SK-N-MC (cell line): ENCODE results near the gene POC1A.

Experiments used
- DNase-seq: peaks from one replicate; pipeline ENCODE4 v3.0.0-alpha.2; 2011; ENCODE audit warnings: low read depth, low spot score
- H3K27ac ChIP-seq: fragments of 200-600 bp; sonication (generic); 2 replicates; pipeline ENCODE4 v1.5.1; 2016; ENCODE audit warnings: mixed run types
- H3K36me3 ChIP-seq: fragments of 200-600 bp; sonication (generic); 2 replicates; pipeline ENCODE4 v1.6.1; 2017; ENCODE audit warnings: antibody characterized with exemption, low read length, mixed read lengths; ENCODE audit not compliant: insufficient read depth
- H3K4me3 ChIP-seq: fragments of 200-600 bp; sonication (generic); 2 replicates; pipeline ENCODE4 v1.5.1; 2016
- H3K9ac ChIP-seq: fragments of 200-600 bp; sonication (generic); 2 replicates; pipeline ENCODE4 v1.8.0; 2017; ENCODE audit warnings: mixed run types, mixed read lengths; ENCODE audit not compliant: insufficient read length
- H3K9me3 ChIP-seq: fragments of 200-600 bp; sonication (generic); 2 replicates; pipeline ENCODE4 v1.6.1; 2017; ENCODE audit warnings: low read depth, mild to moderate bottlenecking, antibody characterized with exemption, low read length, moderate library complexity, mixed read lengths
- EZH2 ChIP-seq: fragments of 200-600 bp; sonication (generic); IDR thresholded peaks from one replicate; pipeline ENCODE4 v1.6.1; 2017; ENCODE audit warnings: antibody characterized with exemption
- FOXP2 ChIP-seq: optimal IDR thresholded peaks from 2 replicates; pipeline ENCODE3; 2011; ENCODE audit warnings: mild to moderate bottlenecking, moderate library complexity; ENCODE audit not compliant: insufficient read depth; ENCODE audit errors: extremely low read length, control extremely low read depth
- POLR2AphosphoS5 ChIP-seq: IDR thresholded peaks from 2 replicates; pipeline ENCODE4 v1.6.1; 2012; ENCODE audit warnings: mild to moderate bottlenecking, low read depth, low read length, borderline replicate concordance

The POC1A gene

DNA sequence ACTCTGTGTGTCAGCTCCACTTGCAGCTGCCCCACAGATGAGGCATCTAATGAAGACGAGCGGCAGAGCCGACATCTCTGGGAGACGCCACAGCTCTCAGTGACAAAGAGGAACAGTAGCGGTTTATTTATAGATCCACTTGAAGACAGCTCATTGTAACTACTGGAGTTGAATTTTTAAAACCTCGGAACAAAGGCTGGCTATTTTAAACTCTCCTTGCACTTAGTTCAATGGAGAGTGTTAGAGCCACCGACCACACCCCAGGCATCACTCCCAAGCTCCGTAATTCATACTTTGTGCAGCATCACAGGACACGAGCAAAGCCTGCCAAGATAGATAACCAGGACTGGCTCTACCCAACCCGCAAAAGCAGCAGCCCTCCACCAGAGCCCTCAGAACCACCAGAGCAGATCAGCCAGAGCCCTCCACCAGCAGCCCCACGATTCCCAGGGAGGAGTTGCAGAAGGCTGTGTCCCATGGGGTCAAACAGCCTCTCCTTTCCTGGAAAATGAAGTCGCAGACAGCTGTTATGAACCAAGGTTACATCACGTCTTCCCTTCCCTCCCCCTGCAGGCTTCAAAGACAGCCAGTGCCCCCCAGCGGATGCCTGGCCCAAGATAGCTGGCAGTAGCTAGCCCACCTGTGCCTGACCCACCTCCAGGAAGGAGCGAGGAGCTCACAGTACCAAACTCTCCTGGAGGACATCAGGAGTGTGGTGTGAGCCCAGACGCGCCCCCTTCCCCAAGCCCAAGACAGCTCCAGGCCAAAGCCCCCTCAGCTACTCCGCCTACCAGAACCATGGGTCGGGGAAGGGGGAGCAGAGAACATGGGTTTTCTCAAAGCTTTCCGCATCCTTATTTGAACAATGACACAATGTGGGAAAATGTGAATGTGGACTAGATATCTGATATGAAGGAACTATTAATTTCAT is 45.7 kb downstream of the POC1A start:
- no peak overlapping the region for H3K27ac ChIP-seq
- DNase-seq = no peak
- TF ChIP-seq POLR2AphosphoS5 (no peak), FOXP2 (no peak), EZH2 (no peak)
- no peak overlapping the region for H3K9ac ChIP-seq
- no peaks in the 10 kb centered on the region for H3K9me3 ChIP-seq
- H3K36me3 ChIP-seq = no peaks in the 10 kb centered on the region
- no peak overlapping the region for H3K4me3 ChIP-seq

DNA sequence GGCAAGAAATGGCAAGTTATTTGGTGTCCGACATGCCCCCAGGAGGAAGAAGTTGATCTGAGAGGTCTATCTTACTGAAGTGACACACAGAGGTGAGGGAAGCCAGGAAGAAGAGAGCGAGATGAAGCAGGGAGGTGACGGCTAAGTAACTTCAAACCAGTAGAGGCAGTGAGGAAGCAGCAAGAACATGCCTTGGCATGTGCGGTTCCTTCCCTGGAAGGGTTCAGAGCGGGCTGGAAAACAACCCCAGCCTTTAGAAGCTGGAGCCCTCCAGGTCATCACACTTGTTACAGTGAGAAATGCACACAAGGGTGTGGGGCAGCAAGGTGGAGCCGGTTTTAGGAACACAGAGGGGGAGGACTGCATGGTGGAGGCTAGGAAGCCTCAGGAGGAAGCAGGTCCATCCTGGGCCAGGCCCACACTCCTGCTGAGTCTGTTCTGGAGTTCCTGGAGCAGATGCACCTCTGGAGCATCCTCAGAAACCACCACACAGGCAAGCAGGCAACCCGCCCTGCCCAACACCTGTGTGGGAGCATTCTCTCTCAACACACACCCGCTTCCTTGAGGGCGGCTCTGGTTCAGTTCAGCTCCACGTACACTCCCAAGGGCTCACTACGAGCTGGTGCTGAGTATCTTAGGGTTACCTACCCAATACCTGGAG is 47.1 kb downstream of the POC1A start:
- Histone ChIP-seq H3K27ac (no peak overlapping the region), H3K9me3 (no peaks in the 10 kb centered on the region), H3K9ac (no peak overlapping the region), H3K36me3 (peaks cover 6% of the 10 kb centered on the region; the same call in 1 of the 2 replicates), H3K4me3 (no peak overlapping the region)
- no peak for TF ChIP-seq FOXP2
- no peak for TF ChIP-seq POLR2AphosphoS5
- no peak for TF ChIP-seq EZH2
- no peak for DNase-seq

GRCh38 chr3:52104684-52105640 is 49.3 kb downstream of the POC1A start:
- H3K9me3 ChIP-seq = no peaks in the 10 kb centered on the region
- no peak overlapping the region for H3K4me3 ChIP-seq
- no peak for TF ChIP-seq EZH2
- no peak for TF ChIP-seq POLR2AphosphoS5
- no peak for TF ChIP-seq FOXP2
- H3K27ac ChIP-seq = no peak overlapping the region
- no peak overlapping the region for H3K9ac ChIP-seq
- no peak for DNase-seq
- peaks cover 6% of the 10 kb centered on the region; the same call in 1 of the 2 replicates for H3K36me3 ChIP-seq

DNA sequence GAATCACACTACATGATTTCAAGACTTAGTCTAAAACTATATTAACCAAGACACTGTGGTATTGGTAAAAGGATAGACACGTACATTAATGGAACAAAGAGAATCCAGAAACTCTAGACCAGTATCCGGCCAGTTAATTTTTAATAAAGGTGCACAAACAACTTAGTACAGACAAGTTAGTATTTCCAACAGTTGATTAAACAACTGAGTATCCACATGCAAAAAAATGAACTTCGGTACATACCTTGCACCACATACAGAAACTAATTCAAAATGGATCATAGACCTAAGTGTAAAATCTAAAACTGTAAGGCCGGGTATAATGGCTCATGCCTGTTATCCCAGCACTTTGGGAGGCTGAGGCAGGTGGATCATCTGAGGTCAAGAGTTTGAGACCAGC is 51.3 kb downstream of the POC1A start:
- Histone ChIP-seq H3K9me3 (no peaks in the 10 kb centered on the region), H3K36me3 (peaks cover 6% of the 10 kb centered on the region; the same call in 1 of the 2 replicates), H3K27ac (no peak overlapping the region), H3K9ac (no peak overlapping the region), H3K4me3 (no peak overlapping the region)
- TF ChIP-seq EZH2 = no peak
- no peak for TF ChIP-seq FOXP2
- TF ChIP-seq POLR2AphosphoS5 = no peak
- no peak for DNase-seq

DNA sequence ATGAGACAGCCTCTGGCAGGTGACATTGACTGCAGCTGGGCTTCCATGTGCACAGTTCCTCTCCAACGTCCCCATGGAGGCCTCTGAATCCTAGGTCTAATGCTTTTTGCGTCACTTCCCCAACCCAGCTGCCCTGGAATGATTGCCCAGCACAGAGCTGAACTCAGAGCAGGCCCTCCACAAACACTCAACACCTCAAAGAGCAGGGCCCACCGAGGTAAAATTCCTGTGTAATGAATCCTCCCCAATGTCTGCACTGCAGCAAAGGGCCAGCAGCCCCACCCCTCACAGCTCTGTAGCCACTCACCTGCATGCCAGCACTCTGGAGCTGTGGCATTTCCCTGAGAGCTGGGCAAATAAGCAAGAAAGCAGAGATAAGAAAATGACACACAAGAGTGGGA is 55.2 kb downstream of the POC1A start:
- no peaks in the 10 kb centered on the region for H3K9me3 ChIP-seq
- TF ChIP-seq POLR2AphosphoS5 = no peak
- TF ChIP-seq FOXP2 = no peak
- no peak for TF ChIP-seq EZH2
- H3K9ac ChIP-seq = no peak overlapping the region
- H3K36me3 ChIP-seq = peaks cover 6% of the 10 kb centered on the region; the same call in 1 of the 2 replicates
- no peak overlapping the region for H3K4me3 ChIP-seq
- H3K27ac ChIP-seq = no peak overlapping the region
- DNase-seq = no peak

DNA sequence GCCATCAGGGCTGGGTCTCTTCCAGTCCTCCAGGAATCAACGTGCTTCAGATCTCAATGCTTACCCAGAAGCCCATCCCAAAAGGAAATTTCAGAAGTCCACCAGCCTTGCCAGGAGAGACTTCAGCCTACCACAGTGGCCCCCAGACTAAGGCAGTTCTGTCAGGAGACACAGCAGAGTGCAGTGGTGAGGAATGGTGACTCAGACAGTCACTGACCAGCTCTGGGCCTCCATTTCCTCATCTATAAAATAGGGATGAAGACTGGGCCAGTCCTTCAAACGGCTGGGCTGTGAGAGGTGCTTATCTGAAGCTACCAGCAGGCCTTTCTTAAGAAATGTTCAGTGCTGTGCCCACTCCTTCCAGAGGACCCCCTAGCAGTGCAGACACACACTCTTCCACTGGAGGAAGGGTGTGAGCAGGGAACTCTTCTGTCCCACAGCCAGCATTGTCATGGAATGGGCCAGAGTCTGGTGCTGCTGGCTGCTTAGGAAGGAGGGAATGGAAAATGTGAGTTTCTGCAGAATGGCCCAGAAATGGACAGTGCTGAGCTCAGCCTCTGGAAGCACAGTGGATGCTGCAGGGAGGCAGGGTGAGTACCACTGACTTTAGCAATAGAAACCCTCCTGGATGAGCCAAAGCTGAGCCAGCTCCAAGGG is 56.2 kb downstream of the POC1A start:
- no peak for DNase-seq
- TF ChIP-seq EZH2 (no peak), POLR2AphosphoS5 (no peak), FOXP2 (no peak)
- Histone ChIP-seq H3K9me3 (no peaks in the 10 kb centered on the region), H3K9ac (no peak overlapping the region), H3K27ac (no peak overlapping the region), H3K4me3 (no peak overlapping the region), H3K36me3 (peaks cover 5% of the 10 kb centered on the region; the same call in 1 of the 2 replicates)

DNA sequence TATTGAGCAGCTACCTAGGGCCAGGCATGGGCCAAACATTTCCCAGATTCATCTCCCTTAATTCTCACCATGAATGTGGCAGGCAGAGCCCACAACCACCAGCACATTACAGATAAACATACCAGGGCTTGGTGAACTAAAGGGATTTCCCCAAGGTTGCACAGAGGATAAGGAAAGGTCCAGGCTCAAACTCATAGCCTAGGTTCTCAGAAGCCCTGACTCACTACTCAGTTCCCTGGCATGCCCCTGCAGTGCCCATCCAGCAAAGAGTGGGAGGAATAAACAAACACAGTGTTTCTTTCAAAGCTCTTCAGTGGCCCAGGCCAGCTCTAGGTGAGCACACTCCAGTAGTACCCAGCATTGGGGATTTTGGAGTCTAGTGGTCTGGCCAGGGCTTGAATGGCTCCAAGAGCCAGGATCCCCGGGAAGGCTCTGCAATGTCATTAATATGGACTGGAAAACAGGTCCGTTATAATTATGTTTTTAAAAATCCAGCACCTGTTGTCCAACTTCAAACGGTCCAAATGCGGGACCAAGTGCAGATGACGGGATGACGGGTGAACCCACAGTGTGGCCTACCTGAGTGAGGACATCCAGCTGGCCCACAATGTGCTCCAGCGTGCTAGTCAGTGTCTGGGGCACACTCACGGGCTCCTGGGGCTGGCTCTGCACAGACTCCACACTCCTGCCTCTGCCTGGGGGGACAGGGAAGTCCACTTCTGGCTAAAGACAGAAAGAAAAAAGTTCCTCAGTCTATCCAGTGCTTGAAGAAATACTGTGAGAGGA is 58.0 kb downstream of the POC1A start:
- Histone ChIP-seq H3K27ac (no peak overlapping the region), H3K4me3 (no peak overlapping the region), H3K9me3 (no peaks in the 10 kb centered on the region), H3K36me3 (no peaks in the 10 kb centered on the region), H3K9ac (no peak overlapping the region)
- TF ChIP-seq FOXP2 = no peak
- no peak for TF ChIP-seq EZH2
- TF ChIP-seq POLR2AphosphoS5 = no peak
- no peak for DNase-seq
